Lower lobe of right lung (tissue), 2 donors: ENCODE measurements around the gene RSPH10B. TPM values are rescaled to one million over a fixed set of nuclear protein-coding genes. Genes with fewer than 3 reads are reported as not detected.
"Not testable (repeated sequence)": the region's sequence is repeated elsewhere in the genome, so short reads cannot be mapped to it uniquely, and the experiment has no call there.

ENCODE experiments used
- ATAC-seq, 2 donors: fragments of 200-7000 bp; cut with Tn5 transposase; one replicate each; pipeline ENCODE4 v1.9.1; 2020 to 2022; ENCODE audit warnings: mild to moderate bottlenecking in 2 of 2, moderate library complexity in 2 of 2
- DNase-seq: peaks from one replicate; pipeline ENCODE4 v3.0.0-alpha.2; 2020
- H3K27ac ChIP-seq: fragments of 200-600 bp; one replicate; pipeline ENCODE4 v1.8.0; 2022
- H3K27me3 ChIP-seq: fragments of 200-600 bp; one replicate; pipeline ENCODE4 v1.8.0; 2022; ENCODE audit warnings: low read depth
- H3K36me3 ChIP-seq: fragments of 200-600 bp; one replicate; pipeline ENCODE4 v1.8.0; 2022; ENCODE audit warnings: mild to moderate bottlenecking
- H3K4me1 ChIP-seq: fragments of 200-600 bp; one replicate; pipeline ENCODE4 v1.8.0; 2022
- H3K4me3 ChIP-seq: fragments of 200-600 bp; one replicate; pipeline ENCODE4 v1.8.0; 2022; ENCODE audit warnings: mild to moderate bottlenecking
- H3K9me3 ChIP-seq: fragments of 200-600 bp; one replicate; pipeline ENCODE4 v1.8.0; 2022
- intact Hi-C: fragments of 100-400 bp; cut with DNase I; formaldehyde crosslinking; loops from one replicate; pipeline ENCODE4 v1.11.0; 2022
- total RNA-seq: library from RNA; stranded (reverse); fragmentation: NEBNext Ultra II Directional; extraction: Animal tissue kit (Norgen Biotek cat#: 25700); gene quantifications from one replicate; pipeline ENCODE4 v1.2.1, GENCODE V29; 2021
- donor health status: DM: no; HTN: yes; CAD: no; lungs with severe emphysema.

Gene RSPH10B
- total RNA-seq, 1 donor from 2014 or later: 2.7 TPM

DNA sequence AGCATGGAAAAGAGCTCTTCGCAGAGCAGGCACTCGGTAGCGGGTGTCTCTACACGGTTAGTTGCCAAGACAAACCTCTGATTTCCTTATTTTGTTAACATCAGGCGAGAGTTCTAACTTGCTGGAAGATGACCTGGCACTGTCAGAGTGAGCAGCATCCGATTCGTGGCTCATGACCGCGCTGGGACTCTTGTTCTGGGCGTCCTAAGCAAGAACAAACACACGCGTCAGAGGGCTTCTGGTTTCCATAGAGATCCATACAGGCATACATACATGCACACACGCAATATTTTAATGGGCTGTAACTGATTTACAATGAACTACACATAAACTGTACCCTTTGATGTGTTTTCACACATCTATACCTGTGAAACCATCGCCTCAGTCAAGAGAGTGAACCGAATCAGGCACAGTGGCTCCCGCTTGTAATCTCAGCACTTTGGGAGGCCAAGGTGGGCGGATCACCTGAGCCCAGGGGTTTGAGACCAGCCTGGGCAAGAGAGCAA, 35.5 kb downstream of the RSPH10B start:
- H3K27me3 ChIP-seq, ATAC-seq, H3K4me1 ChIP-seq, intact Hi-C loops, H3K4me3 ChIP-seq, DNase-seq, H3K36me3 ChIP-seq, H3K27ac ChIP-seq, H3K9me3 ChIP-seq: not testable (repeated sequence)

GRCh38 chr7:5931905-5932644, 38.4 kb downstream of the RSPH10B start:
- H3K27ac ChIP-seq, intact Hi-C loops, H3K4me3 ChIP-seq, H3K4me1 ChIP-seq, DNase-seq, H3K27me3 ChIP-seq, ATAC-seq, H3K36me3 ChIP-seq, H3K9me3 ChIP-seq: not testable (repeated sequence)

DNA sequence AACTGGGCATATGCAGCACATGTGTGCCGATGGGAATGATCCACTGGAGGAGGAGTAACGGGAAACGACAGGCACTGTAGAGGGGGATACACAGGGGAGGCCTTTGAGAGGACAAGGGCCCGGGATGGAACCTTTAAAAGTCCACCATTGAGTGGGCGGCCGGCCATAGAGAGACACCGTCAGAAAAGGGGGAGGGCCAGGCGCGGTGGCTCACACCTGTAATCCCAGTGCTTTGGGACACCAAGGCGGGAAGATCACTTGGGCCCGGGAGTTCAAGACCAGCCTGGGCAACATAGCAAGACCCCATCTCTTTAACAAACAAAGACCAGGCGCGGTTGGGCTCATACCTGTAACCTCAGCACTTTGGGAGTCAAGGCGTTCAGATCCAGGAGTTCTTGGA, 39.2 kb downstream of the RSPH10B start:
- DNase-seq, ATAC-seq: not testable (repeated sequence)

GRCh38 chr7:5930290-5930689, 40.2 kb downstream of the RSPH10B start:
- H3K27ac ChIP-seq, intact Hi-C loops, ATAC-seq, H3K27me3 ChIP-seq, H3K4me3 ChIP-seq, H3K4me1 ChIP-seq, DNase-seq, H3K9me3 ChIP-seq, H3K36me3 ChIP-seq: not testable (repeated sequence)

More for the DNA sequence above, 39.2 kb downstream of the RSPH10B start:
- intact Hi-C loops, H3K9me3 ChIP-seq, H3K27me3 ChIP-seq, H3K27ac ChIP-seq, H3K4me1 ChIP-seq, H3K4me3 ChIP-seq, H3K36me3 ChIP-seq: not testable (repeated sequence)

GRCh38 chr7:5926263-5926870, 44.1 kb downstream of the RSPH10B start:
- H3K36me3 ChIP-seq, H3K9me3 ChIP-seq, H3K4me1 ChIP-seq, H3K4me3 ChIP-seq, H3K27me3 ChIP-seq, DNase-seq, intact Hi-C loops, H3K27ac ChIP-seq: not testable (repeated sequence)
- ATAC-seq: peak; percentile 86 to 88

- H3K9me3 ChIP-seq, intact Hi-C loops, H3K4me1 ChIP-seq, ATAC-seq, DNase-seq, H3K27me3 ChIP-seq, H3K36me3 ChIP-seq, H3K27ac ChIP-seq, H3K4me3 ChIP-seq: not testable (repeated sequence)
Measured at GRCh38 chr7:5924630-5925029, 45.9 kb downstream of the RSPH10B start.

DNA sequence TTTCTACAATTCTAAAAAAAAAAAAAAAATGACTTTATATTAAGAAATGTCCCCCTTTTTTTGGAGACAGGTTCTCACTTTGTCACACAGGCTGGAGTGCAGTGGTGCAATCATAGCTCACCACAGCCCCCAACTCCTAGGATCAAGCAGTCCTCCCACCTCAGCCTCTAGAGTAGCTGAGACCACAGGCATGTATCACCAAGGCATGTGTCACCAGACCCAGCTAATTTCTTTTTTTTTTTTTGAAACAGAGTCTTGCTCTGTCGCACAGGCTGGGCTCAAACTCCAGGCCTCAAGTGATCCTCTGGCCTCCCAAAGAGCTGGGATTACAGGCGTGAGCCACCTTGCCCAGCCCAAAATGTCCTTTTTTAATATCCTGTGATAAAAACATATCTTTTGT, 46.3 kb downstream of the RSPH10B start:
- ATAC-seq, DNase-seq, H3K9me3 ChIP-seq, H3K36me3 ChIP-seq, H3K27ac ChIP-seq, H3K4me1 ChIP-seq, H3K27me3 ChIP-seq, intact Hi-C loops, H3K4me3 ChIP-seq: not testable (repeated sequence)

DNA sequence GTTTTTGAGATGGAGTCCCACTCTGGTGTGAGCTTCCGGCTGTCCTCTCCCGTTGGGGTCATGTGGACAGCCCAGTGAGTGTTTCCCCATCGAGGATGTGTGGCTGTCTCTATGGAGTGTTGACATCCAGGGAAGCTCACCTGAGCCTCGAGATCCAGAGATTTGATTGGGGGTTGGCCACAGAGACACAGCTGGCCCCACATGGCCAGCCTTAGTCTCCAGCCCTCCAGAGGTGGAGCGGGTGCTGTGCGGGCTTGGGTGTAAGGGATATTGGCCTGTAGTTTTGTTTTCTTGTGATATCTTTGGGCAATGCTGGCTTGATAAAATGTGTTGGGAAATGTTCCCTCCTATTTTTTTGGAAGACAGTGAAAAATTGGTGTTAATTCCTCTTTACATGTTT, 54.0 kb downstream of the RSPH10B start:
- not testable (repeated sequence) for H3K4me1 ChIP-seq

GRCh38 chr7:5908835-5909234, 61.7 kb downstream of the RSPH10B start:
- ATAC-seq, H3K9me3 ChIP-seq, DNase-seq, H3K27ac ChIP-seq, H3K4me3 ChIP-seq, intact Hi-C loops, H3K27me3 ChIP-seq, H3K4me1 ChIP-seq: not testable (repeated sequence)
- peaks cover 38% of the 10 kb centered on the region for H3K36me3 ChIP-seq

More for the DNA sequence above, 54.0 kb downstream of the RSPH10B start:
- intact Hi-C loops, H3K9me3 ChIP-seq, H3K4me3 ChIP-seq, ATAC-seq, H3K27ac ChIP-seq, DNase-seq, H3K36me3 ChIP-seq, H3K27me3 ChIP-seq: not testable (repeated sequence)

GRCh38 chr7:5904726-5905125, 65.8 kb downstream of the RSPH10B start:
- H3K27me3 ChIP-seq, H3K4me3 ChIP-seq, H3K27ac ChIP-seq, ATAC-seq, H3K9me3 ChIP-seq, DNase-seq, H3K4me1 ChIP-seq, intact Hi-C loops: not testable (repeated sequence)
- peaks cover 33% of the 10 kb centered on the region for H3K36me3 ChIP-seq

GRCh38 chr7:5903002-5903401, 67.5 kb downstream of the RSPH10B start:
- H3K27ac ChIP-seq, intact Hi-C loops, ATAC-seq: not testable (repeated sequence)

More at GRCh38 chr7:5903002-5903401, 67.5 kb downstream of the RSPH10B start:
- DNase-seq, H3K4me3 ChIP-seq, H3K27me3 ChIP-seq, H3K4me1 ChIP-seq, H3K9me3 ChIP-seq: not testable (repeated sequence)
- peaks cover 30% of the 10 kb centered on the region for H3K36me3 ChIP-seq
